GM20000 (cell line): Measurements from ENCODE around the gene ADSL.

ENCODE experiments used
- DNase-seq: peaks from one replicate; pipeline ENCODE4 v3.0.0; 2012; ENCODE audit warnings: low spot score
- TF ChIP-seq, protein P1 (sequence below): IDR thresholded peaks from 2 replicates; pipeline ENCODE4 v1.5.1; 2012; ENCODE audit warnings: mild to moderate bottlenecking, control low read depth; ENCODE audit errors: extremely low read depth, missing control alignments

The ADSL gene

DNA sequence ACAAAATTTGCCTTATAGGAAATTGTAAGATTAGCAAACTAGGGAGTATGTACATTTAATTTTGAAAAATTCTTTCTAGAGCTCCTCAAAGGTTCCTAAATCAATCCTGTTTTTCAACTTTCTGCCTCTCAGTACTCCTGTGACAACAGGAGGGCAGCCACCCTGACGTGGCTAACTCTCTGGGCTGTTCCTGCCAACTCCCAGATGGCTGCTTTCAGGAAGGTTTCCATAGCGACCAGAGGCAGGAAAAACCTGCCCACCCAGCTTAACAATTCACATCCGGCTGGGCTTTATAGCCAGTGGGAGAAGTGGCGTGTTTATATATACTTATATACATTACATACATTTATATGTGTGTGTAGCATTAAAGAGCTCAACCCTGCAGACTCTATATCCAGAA is 50.6 kb downstream of the ADSL start:
- TF ChIP-seq, protein P1, sequence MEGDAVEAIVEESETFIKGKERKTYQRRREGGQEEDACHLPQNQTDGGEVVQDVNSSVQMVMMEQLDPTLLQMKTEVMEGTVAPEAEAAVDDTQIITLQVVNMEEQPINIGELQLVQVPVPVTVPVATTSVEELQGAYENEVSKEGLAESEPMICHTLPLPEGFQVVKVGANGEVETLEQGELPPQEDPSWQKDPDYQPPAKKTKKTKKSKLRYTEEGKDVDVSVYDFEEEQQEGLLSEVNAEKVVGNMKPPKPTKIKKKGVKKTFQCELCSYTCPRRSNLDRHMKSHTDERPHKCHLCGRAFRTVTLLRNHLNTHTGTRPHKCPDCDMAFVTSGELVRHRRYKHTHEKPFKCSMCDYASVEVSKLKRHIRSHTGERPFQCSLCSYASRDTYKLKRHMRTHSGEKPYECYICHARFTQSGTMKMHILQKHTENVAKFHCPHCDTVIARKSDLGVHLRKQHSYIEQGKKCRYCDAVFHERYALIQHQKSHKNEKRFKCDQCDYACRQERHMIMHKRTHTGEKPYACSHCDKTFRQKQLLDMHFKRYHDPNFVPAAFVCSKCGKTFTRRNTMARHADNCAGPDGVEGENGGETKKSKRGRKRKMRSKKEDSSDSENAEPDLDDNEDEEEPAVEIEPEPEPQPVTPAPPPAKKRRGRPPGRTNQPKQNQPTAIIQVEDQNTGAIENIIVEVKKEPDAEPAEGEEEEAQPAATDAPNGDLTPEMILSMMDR, result no peak
- DNase-seq, result no peak

DNA sequence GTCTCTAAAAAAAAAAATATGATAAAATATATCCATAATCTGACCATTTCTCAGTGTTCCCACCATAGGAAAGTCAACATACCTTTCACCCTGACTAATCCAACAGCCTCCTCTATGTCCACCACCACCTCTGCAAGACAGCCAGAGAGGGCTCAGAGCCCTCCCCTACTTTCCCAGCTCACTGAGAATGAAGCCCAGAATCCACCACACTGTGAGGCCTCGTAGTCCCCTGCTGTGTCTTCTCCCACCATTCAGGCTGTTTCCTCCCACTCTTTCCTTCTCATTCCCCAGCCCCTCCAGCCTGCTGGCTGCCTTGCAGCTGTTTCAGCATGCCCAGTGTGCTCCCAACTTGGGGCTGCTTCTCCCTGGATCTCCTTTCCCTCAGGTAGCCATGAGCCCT is 51.1 kb downstream of the ADSL start:
- no peak for DNase-seq
- TF ChIP-seq, protein P1, result no peak

DNA sequence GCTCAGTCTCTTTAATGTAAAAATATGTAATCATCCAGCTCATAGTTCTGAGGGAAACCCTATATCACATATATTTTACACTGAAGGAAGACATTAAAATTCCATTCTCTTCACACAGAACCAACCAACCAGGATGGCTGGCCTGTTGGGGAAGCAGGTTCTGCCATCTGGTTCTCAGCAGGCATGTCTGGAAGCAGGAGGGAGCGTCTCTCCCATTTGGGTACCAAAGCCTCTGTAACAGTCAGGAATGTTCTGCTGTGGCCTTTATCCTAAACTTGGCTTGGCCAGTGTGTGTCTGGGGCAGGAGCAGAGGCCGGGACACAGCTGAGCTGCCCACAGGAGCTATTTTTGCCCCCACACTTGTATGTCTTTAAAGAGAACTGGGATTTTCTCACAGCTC is 53.3 kb downstream of the ADSL start:
- no peak for DNase-seq
- TF ChIP-seq, protein P1, result no peak

DNA sequence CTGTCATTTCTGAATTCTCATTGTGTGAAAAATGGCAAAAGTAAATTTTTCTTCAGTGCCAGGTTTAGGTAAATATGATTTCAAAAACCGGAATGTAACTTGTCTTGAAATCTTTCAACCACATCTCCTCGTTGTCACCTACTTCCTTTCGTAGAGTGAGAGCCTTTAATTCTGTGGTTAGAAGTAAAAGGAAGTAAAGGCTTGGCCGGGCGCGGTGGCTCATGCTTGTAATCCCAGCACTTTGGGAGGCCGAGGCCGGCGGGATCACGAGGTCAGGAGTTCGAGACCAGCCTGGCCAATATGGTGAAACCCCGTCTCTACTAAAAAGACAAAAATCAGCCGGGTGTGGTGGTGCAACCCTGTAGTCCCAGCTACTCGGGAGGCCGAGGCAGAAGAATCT is 53.9 kb downstream of the ADSL start:
- DNase-seq, result peak; percentile 71
- TF ChIP-seq, protein P1, result no peak

DNA sequence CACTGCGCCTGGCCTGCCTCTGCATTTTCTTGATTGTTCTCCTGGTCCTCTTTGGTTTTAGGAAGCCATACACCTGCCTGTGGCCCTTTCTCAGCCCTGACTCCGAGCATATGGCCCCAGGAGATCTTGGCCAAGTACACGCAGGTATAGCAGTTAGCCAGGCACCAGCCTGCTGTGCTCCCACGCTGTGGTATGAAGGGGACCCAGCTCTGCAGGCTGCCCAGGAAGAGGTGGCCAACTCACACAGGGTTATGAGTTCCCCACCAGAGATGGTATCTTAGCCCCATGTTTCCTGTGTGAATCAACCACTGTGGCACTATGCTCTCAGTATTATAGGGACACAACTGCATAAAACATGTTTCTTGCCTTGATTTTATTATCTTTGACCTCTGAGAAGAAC is 55.2 kb downstream of the ADSL start:
- DNase-seq, result no peak
- TF ChIP-seq, protein P1, result no peak

DNA sequence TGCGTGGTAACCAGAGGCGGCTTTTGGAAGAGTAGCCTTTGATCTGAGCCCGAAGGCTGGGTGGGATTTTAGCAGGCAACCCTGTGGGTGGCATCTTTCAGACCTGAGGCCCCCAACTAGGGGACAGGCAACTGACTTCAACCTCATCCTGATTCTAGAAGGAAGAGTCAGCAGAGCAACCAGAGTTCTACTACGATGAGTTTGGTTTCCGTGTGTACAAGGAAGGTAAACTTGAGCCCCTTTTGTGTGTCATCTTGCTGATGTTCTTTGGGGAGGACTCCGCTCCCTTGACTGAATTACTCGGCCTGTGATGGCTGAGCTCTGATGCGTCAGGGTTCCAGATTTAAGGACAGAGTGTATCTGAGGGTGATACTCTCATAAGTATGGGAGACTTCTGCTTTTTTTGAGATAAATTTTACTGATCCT is 55.7 kb downstream of the ADSL start:
- DNase-seq, result no peak
- TF ChIP-seq, protein P1, result no peak

DNA sequence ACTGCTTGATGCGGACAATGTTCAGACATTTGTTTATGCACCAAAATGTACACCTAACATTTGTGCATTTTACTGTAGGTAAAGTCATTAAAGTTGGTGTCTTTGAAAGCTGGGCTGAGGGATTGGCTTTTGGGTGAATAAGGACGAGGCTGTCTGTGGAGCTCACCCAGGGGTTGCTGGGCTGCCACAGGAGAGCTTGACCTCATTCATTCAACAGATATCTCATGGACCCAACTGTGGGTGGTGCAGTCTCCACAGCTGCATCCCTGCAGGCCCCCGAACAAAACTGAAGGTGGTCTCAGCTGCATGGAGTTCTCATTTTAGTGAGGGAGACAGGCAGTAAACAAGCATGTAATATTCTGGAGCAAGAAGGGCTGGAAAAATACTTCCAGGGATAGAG is 56.8 kb downstream of the ADSL start:
- TF ChIP-seq, protein P1, result no peak
- no peak for DNase-seq
